Activated B cell treated with CpG ODN at 0.5 μM for 24 hours (primary cell): ENCODE results near the gene LPIN1. TPM values are rescaled to one million over a fixed set of nuclear protein-coding genes. Genes with fewer than 3 reads are reported as not detected.

Experiments used
- ATAC-seq: fragments of 200-7000 bp; cut with Tn5 transposase; one replicate; pipeline ENCODE4 v1.10.0; 2021; ENCODE audit warnings: low read depth, mild to moderate bottlenecking, moderate library complexity
- CTCF ChIA-PET: fragments of 350-600 bp; sonication (Branson Sonifier 250); formaldehyde crosslinking; loops from one replicate; lab custom pipeline; 2021; ENCODE audit warnings: antibody characterized with exemption; lab: Charles Lee
- POLR2A ChIA-PET: fragments of 350-600 bp; sonication (Branson Sonifier 250); formaldehyde crosslinking; loops from one replicate; lab custom pipeline; 2021; ENCODE audit warnings: antibody characterized with exemption; lab: Charles Lee
- DNase-seq: peaks from one replicate; pipeline ENCODE4 v3.0.0; 2022
- H3K27ac Mint-ChIP-seq: one replicate; pipeline ENCODE4 v1.8.0; 2020; ENCODE audit warnings: mixed read lengths
- H3K27me3 Mint-ChIP-seq: one replicate; pipeline ENCODE4 v1.8.0; 2021; ENCODE audit warnings: mixed read lengths
- H3K36me3 Mint-ChIP-seq: one replicate; pipeline ENCODE4 v1.8.0; 2021; ENCODE audit warnings: low read depth, mixed read lengths
- H3K4me1 Mint-ChIP-seq: one replicate; pipeline ENCODE4 v1.8.0; 2021; ENCODE audit warnings: mixed read lengths
- H3K4me3 Mint-ChIP-seq: one replicate; pipeline ENCODE4 v1.8.0; 2020; ENCODE audit warnings: mild to moderate bottlenecking, mixed read lengths
- H3K9me3 Mint-ChIP-seq: one replicate; pipeline ENCODE4 v1.8.0; 2020; ENCODE audit warnings: mixed read lengths
- CTCF ChIP-seq: fragments of 200-600 bp; IDR thresholded peaks from one replicate; pipeline ENCODE4 v1.8.0; 2022; ENCODE audit warnings: antibody characterized with exemption, mild to moderate bottlenecking
- intact Hi-C: fragments of 100-400 bp; cut with micrococcal nuclease; formaldehyde crosslinking; loops from one replicate; pipeline ENCODE4 v1.15.1; 2024
- total RNA-seq: library from RNA; stranded (reverse); gene quantifications from 2 replicates; pipeline ENCODE4 v1.2.3, GENCODE V29; 2022

The LPIN1 gene
- total RNA-seq, 1 donor from 2014 or later: 74.3 TPM

GRCh38 chr2:11784747-11785610 lies 38.5 kb downstream of the LPIN1 start:
- no peaks in the 10 kb centered on the region for H3K27me3 Mint-ChIP-seq
- no peak overlapping the region for H3K27ac Mint-ChIP-seq
- DNase-seq (peak; percentile 54), ATAC-seq (peak; percentile 73)
- ChIA-PET POLR2A (interaction anchor here (0.7 kb wide), 1 partner anchor 320 kb away, joined by 3 read pairs; no protein-coding TSS in a partner anchor), CTCF (interaction anchor here (0.7 to 10.5 kb wide), 10 partner anchors 10 to 1222 kb away, joined by 3 to 173 read pairs (median 3); no protein-coding TSS in a partner anchor)
- peaks cover 95% of the 10 kb centered on the region for H3K36me3 Mint-ChIP-seq
- TF ChIP-seq CTCF: no peak
- intact Hi-C loops: no loop called here
- H3K4me1 Mint-ChIP-seq: no peaks in the 10 kb centered on the region
- no peak overlapping the region for H3K4me3 Mint-ChIP-seq
- H3K9me3 Mint-ChIP-seq: no peaks in the 10 kb centered on the region

- DNase-seq (no peak), ATAC-seq (no peak)
- no peaks in the 10 kb centered on the region for H3K4me1 Mint-ChIP-seq
- no peak for TF ChIP-seq CTCF
- no peak overlapping the region for H3K4me3 Mint-ChIP-seq
- H3K27ac Mint-ChIP-seq: no peak overlapping the region
- ChIA-PET CTCF (interaction anchor here (0.7 to 10.5 kb wide), 6 partner anchors 10 to 1222 kb away, joined by 3 to 173 read pairs (median 3); no protein-coding TSS in a partner anchor), POLR2A (interaction anchor here (0.7 kb wide), 1 partner anchor 321 kb away, joined by 3 read pairs; no protein-coding TSS in a partner anchor)
- no peaks in the 10 kb centered on the region for H3K27me3 Mint-ChIP-seq
- H3K36me3 Mint-ChIP-seq: peaks cover 95% of the 10 kb centered on the region
- intact Hi-C loops: no loop called here
- no peaks in the 10 kb centered on the region for H3K9me3 Mint-ChIP-seq
Measured at GRCh38 chr2:11785611-11785940, 39.1 kb downstream of the LPIN1 start.

- Mint-ChIP-seq H3K9me3 (no peaks in the 10 kb centered on the region), H3K4me1 (no peaks in the 10 kb centered on the region), H3K27ac (no peak overlapping the region), H3K36me3 (peaks cover 95% of the 10 kb centered on the region), H3K4me3 (no peak overlapping the region), H3K27me3 (no peaks in the 10 kb centered on the region)
- POLR2A ChIA-PET: no interaction called here
- intact Hi-C loops: no loop called here
- no peak for TF ChIP-seq CTCF
- DNase-seq: no peak
- ATAC-seq: no peak
- CTCF ChIA-PET: interaction anchor here (0.8 to 10.5 kb wide), 4 partner anchors 43 to 1221 kb away, joined by 3 to 173 read pairs (median 3); no protein-coding TSS in a partner anchor
Measured at GRCh38 chr2:11786191-11786590, 39.8 kb downstream of the LPIN1 start.

GRCh38 chr2:11786592-11786991 lies 40.2 kb downstream of the LPIN1 start:
- TF ChIP-seq CTCF: no peak
- intact Hi-C loops: no loop called here
- ATAC-seq (no peak), DNase-seq (no peak)
- POLR2A ChIA-PET: interaction anchor here (0.6 kb wide), 1 partner anchor 321 kb away, joined by 4 read pairs; no protein-coding TSS in a partner anchor
- Mint-ChIP-seq H3K4me3 (no peak overlapping the region), H3K27me3 (no peaks in the 10 kb centered on the region), H3K4me1 (no peaks in the 10 kb centered on the region), H3K9me3 (no peaks in the 10 kb centered on the region), H3K36me3 (peaks cover 95% of the 10 kb centered on the region), H3K27ac (no peak overlapping the region)
- CTCF ChIA-PET: interaction anchor here (0.8 to 1.4 kb wide), 2 partner anchors 309 to 1220 kb away, joined by 3 read pairs; no protein-coding TSS in a partner anchor

DNA sequence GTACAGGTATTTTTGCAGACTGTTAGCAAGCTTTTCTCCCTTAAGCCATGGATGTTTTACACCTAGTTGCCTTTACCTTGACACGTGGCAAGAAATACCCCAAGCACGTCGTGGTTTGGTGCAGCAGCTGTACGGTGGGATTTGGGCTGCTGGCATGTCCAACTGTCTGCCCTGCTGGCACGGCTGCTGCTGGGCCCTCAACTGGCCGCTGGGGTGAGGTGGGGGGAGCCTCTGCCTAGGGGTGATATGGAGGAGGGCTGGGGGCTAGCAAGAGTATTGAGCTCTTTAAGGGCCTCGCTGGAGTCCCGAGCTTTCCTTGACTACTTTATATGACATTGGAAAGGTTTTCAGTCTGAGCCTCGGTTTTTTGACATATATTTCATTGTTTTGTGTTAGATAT lies 41.6 kb downstream of the LPIN1 start:
- no peak overlapping the region for H3K4me3 Mint-ChIP-seq
- H3K27me3 Mint-ChIP-seq: no peaks in the 10 kb centered on the region
- no peak overlapping the region for H3K27ac Mint-ChIP-seq
- POLR2A ChIA-PET: no interaction called here
- CTCF ChIA-PET: interaction anchor here (0.8 to 1.4 kb wide), 2 partner anchors 100 to 1219 kb away, joined by 3 to 4 read pairs; no protein-coding TSS in a partner anchor
- intact Hi-C loops: no loop called here
- DNase-seq: no peak
- TF ChIP-seq CTCF: no peak
- no peaks in the 10 kb centered on the region for H3K4me1 Mint-ChIP-seq
- H3K36me3 Mint-ChIP-seq: peaks cover 95% of the 10 kb centered on the region
- ATAC-seq: no peak
- H3K9me3 Mint-ChIP-seq: no peaks in the 10 kb centered on the region
